ENCODE data around the gene MAN2A2. TPM values are rescaled to one million over a fixed set of nuclear protein-coding genes. Genes with fewer than 3 reads are reported as not detected.
A peak's percentile ranks its signal among the peaks of the same experiment; 100 is the strongest.

MAN2A2 gene
- total RNA-seq, 1 experiment from 2014 or later: 27.4 TPM

GRCh38 chr15:90902040-90902839 is 862 bp upstream of the MAN2A2 start:
- no peak overlapping the region for H3K27ac Mint-ChIP-seq
- Histone ChIP-seq H4K5ac (ENCODE audit: insufficient read length, low read depth, low read length) (no peak overlapping the region), H2AFZ (ENCODE audit: low read length) (no peak overlapping the region)

More at GRCh38 chr15:90902040-90902839, 862 bp upstream of the MAN2A2 start:
- Histone ChIP-seq H3T11ph (ENCODE audit: low read length) (no peak overlapping the region), H3K23ac (ENCODE audit: insufficient read length, low read depth, low read length) (no peak overlapping the region), H2BK5ac (ENCODE audit: insufficient read length, low read length) (no peak overlapping the region), H3K27me3 (ENCODE audit: insufficient read depth, low read length) (no peaks in the 10 kb centered on the region; the same call in 1 of the 2 replicates), H3K9me3 (ENCODE audit: control insufficient read depth, low read depth, low read length) (no peaks in the 10 kb centered on the region), H2BK120ac (ENCODE audit: low read depth, low read length, poor library complexity, severe bottlenecking) (no peak overlapping the region), H2AK5ac (ENCODE audit: insufficient read length, low read length) (no peak overlapping the region), H4K8ac (replicated peaks; ENCODE audit: insufficient read length, low read depth, low read length) (no peak overlapping the region), H3K23me2 (ENCODE audit: insufficient read length, low read depth, low read length, poor library complexity, severe bottlenecking) (peaks cover 8% of the 10 kb centered on the region), H2BK12ac (ENCODE audit: insufficient read length, low read depth, low read length) (no peak overlapping the region), H3K27ac (ENCODE audit: insufficient read length, low read depth, low read length) (no peak overlapping the region), H2BK20ac (ENCODE audit: low read depth, low read length, poor library complexity, severe bottlenecking) (no peak overlapping the region), H3K4me2 (ENCODE audit: insufficient read depth, insufficient read length, low read length) (peak overlapping the region; percentile 56), H3K4me1 (ENCODE audit: insufficient read depth, low read length) (peaks cover 3% of the 10 kb centered on the region; the same call in 1 of the 2 replicates), H2BK15ac (ENCODE audit: low read depth, low read length) (no peak overlapping the region), H3K9ac (ENCODE audit: extremely low read depth, insufficient read length, low read length) (peak overlapping the region; percentile 46), H4K91ac (ENCODE audit: insufficient read length, low read depth, low read length) (no peak overlapping the region), H3K79me2 (ENCODE audit: insufficient read depth, low read length) (no peaks in the 10 kb centered on the region), H3K56ac (ENCODE audit: insufficient read length, low read depth, low read length) (no peak overlapping the region), H3K79me1 (ENCODE audit: insufficient read depth, low read depth, low read length, poor library complexity, severe bottlenecking) (no peaks in the 10 kb centered on the region), H3K18ac (ENCODE audit: insufficient read length, low read depth, low read length) (no peak overlapping the region), H4K20me1 (ENCODE audit: control insufficient read depth, insufficient read depth, insufficient read length) (no peaks in the 10 kb centered on the region), H3K14ac (ENCODE audit: insufficient read depth, low read length) (no peak overlapping the region), H3K4ac (ENCODE audit: low read depth, low read length) (no peak overlapping the region)
- Mint-ChIP-seq H3K36me3 (ENCODE audit: insufficient read depth in 1 of 3, low read depth in 3 of 3) (peaks cover 9 to 22% (median 12%) of the 10 kb centered on the region in 3 experiments), H3K27me3 (ENCODE audit: low read depth) (peaks cover 29% of the 10 kb centered on the region), H3K4me3 (peak overlapping the region; percentile 70 to 87), H3K4me1 (peaks cover 19% of the 10 kb centered on the region in 2 experiments), H3K9me3 (no peaks in the 10 kb centered on the region)
- DNase-seq: peak; percentile 77
- WGBS (ENCODE audit: extremely low coverage, insufficient read length, low lambda C conversion rate): no CpG with 5 or more reads among the region's 71 CpGs
- TF ChIP-seq, protein P1, sequence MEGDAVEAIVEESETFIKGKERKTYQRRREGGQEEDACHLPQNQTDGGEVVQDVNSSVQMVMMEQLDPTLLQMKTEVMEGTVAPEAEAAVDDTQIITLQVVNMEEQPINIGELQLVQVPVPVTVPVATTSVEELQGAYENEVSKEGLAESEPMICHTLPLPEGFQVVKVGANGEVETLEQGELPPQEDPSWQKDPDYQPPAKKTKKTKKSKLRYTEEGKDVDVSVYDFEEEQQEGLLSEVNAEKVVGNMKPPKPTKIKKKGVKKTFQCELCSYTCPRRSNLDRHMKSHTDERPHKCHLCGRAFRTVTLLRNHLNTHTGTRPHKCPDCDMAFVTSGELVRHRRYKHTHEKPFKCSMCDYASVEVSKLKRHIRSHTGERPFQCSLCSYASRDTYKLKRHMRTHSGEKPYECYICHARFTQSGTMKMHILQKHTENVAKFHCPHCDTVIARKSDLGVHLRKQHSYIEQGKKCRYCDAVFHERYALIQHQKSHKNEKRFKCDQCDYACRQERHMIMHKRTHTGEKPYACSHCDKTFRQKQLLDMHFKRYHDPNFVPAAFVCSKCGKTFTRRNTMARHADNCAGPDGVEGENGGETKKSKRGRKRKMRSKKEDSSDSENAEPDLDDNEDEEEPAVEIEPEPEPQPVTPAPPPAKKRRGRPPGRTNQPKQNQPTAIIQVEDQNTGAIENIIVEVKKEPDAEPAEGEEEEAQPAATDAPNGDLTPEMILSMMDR (conservative IDR thresholded peaks at IDR 0.05): peak; percentile 74

Data from H9 (cell line).